ENCODE data around the gene DLG1. TPM values are rescaled to one million over a fixed set of nuclear protein-coding genes. Genes with fewer than 3 reads are reported as not detected.

DLG1 gene
- total and polyA plus RNA-seq, 2 of the 4 experiments (the other 2 are of a cell fraction), result 21.2 to 57.7 TPM

DNA sequence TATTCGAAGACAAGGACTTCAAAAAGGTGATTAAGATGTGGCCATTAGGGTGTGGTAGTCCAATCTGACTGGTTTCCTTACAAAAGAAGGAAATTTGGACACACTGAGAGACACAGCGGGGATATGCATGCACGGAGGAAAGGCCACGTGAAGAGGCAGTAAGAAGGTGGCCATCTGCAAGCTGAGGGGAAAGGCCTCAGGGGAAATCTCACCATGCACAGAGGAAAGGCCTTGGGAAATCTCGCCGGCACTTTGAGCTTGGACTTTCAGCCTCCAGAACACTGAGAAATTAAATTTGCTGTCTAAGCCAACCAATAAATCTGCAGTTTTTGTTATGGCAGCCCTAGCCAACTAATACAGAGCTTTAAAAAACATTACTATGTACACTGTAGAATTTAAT is 78.8 kb downstream of the DLG1 start:
- DNase-seq (no peak), ATAC-seq (ENCODE audit: low read depth) (no peak)
- TF ChIP-seq, protein P1, sequence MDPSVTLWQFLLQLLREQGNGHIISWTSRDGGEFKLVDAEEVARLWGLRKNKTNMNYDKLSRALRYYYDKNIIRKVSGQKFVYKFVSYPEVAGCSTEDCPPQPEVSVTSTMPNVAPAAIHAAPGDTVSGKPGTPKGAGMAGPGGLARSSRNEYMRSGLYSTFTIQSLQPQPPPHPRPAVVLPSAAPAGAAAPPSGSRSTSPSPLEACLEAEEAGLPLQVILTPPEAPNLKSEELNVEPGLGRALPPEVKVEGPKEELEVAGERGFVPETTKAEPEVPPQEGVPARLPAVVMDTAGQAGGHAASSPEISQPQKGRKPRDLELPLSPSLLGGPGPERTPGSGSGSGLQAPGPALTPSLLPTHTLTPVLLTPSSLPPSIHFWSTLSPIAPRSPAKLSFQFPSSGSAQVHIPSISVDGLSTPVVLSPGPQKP (IDR thresholded peaks at IDR 0.05; ENCODE audit: borderline replicate concordance, low read depth, low read length), result no peak
- no peak for TF ChIP-seq MAFK (IDR thresholded peaks at IDR 0.05; ENCODE audit: low read depth, low read length)
- TF ChIP-seq NFE2L2 (IDR thresholded peaks at IDR 0.05; ENCODE audit: low read depth, low read length), result no peak
- TF ChIP-seq RFX5 (IDR thresholded peaks at IDR 0.05; ENCODE audit: low read depth, low read length), result no peak
- TF ChIP-seq FOS (IDR thresholded peaks at IDR 0.05; ENCODE audit: low read depth, low read length), result no peak
- TF ChIP-seq MAZ (IDR thresholded peaks at IDR 0.05; ENCODE audit: borderline replicate concordance, low read depth, low read length), result no peak
- TF ChIP-seq MXI1 (IDR thresholded peaks at IDR 0.05; ENCODE audit: borderline replicate concordance, low read depth, low read length), result no peak
- no peak overlapping the region for H4K8ac ChIP-seq (ENCODE audit: low read depth in 2 of 2, low read length in 2 of 2)
- 91% methylated on average over 3 of the region's 6 CpGs; no CpG with 5 or more reads in 1 of the 2 experiments for WGBS, 2 experiments (ENCODE audit: extremely low coverage in 2 of 2, insufficient read length in 1 of 2)
- H3K27ac ChIP-seq (ENCODE audit: insufficient read depth, low read length), result no peak overlapping the region
- H3K9ac ChIP-seq (ENCODE audit: low read depth, low read length), result no peak overlapping the region
- no peak overlapping the region for H2BK120ac ChIP-seq (ENCODE audit: low read depth, low read length)
- POLR2A ChIA-PET (ENCODE audit: unreplicated experiment), result no interaction called here
- H3K9me1 ChIP-seq (ENCODE audit: insufficient read depth, low read length), result peaks cover 4% of the 10 kb centered on the region; the same call in 1 of the 2 replicates
- H3K27me3 ChIP-seq (ENCODE audit: control insufficient read depth, insufficient read depth, low read length), result no peaks in the 10 kb centered on the region
- H2AK9ac ChIP-seq (replicated peaks; ENCODE audit: low read depth, low read length, poor library complexity), result no peak overlapping the region
- no peak overlapping the region for H3K56ac ChIP-seq (ENCODE audit: extremely low read depth, insufficient read depth, low read length)
- no peaks in the 10 kb centered on the region for H3K9me3 ChIP-seq (ENCODE audit: control insufficient read depth, insufficient read depth, low read length)
- H3K4me3 ChIP-seq (ENCODE audit: insufficient read depth, low read depth, low read length), result no peak overlapping the region
- H2BK15ac ChIP-seq (ENCODE audit: low read depth, low read length), result no peak overlapping the region
- intact Hi-C loops (cut with micrococcal nuclease) (no loop called here), in situ Hi-C loops (cut with MboI; ENCODE audit: low sequenced_read_pairs) (no loop called here), dilution Hi-C loops (cut with HindIII; ENCODE audit: low sequenced_read_pairs, unreplicated experiment) (no loop called here)
- H3K4ac ChIP-seq (ENCODE audit: low read depth, low read length), result no peak overlapping the region
- no peak overlapping the region for H2AK5ac ChIP-seq (ENCODE audit: low read depth, low read length)
- H2BK5ac ChIP-seq (ENCODE audit: low read depth, low read length, poor library complexity, severe bottlenecking), result no peak overlapping the region
- H4K20me1 ChIP-seq (ENCODE audit: insufficient read depth, low read length), result peaks cover 40% of the 10 kb centered on the region
- H3K23ac ChIP-seq (ENCODE audit: low read depth, low read length), result no peak overlapping the region
- no peak overlapping the region for H4K5ac ChIP-seq (ENCODE audit: low read depth, low read length)
- no peak overlapping the region for H3K18ac ChIP-seq (ENCODE audit: low read depth, low read length)
- no peak overlapping the region for H3K4me2 ChIP-seq (ENCODE audit: low read depth, low read length)
- BruUV-seq (replicated peaks), result no TSS peak
- H3K4me1 ChIP-seq (ENCODE audit: control insufficient read depth, insufficient read depth, low read length), result peaks cover 8% of the 10 kb centered on the region
- H3K14ac ChIP-seq (replicated peaks; ENCODE audit: low read depth, low read length), result no peak overlapping the region
- H3K36me3 ChIP-seq (ENCODE audit: control insufficient read depth, insufficient read depth, low read length), result peaks cover 2% of the 10 kb centered on the region; the same call in 1 of the 2 replicates
- no peak overlapping the region for H2AFZ ChIP-seq (replicated peaks; ENCODE audit: low read length, poor library complexity)
- H2BK20ac ChIP-seq (ENCODE audit: low read depth, low read length), result no peak overlapping the region
- no peak overlapping the region for H4K91ac ChIP-seq (ENCODE audit: insufficient read depth, low read depth, low read length)
- CTCF ChIA-PET, result no interaction called here
- peaks cover 9 to 56% of the 10 kb centered on the region in 2 experiments for H3K79me1 ChIP-seq (ENCODE audit: low read depth in 1 of 2, low read length in 2 of 2)

Measured in IMR-90 (cell line).